Stimulated activated CD4-positive, alpha-beta T cell treated with anti-CD3 and anti-CD28 coated beads, Interleukin-15, amount 100 ng/mL, for 48 hours (primary cell): ENCODE data around the gene IFNW1.
"Not testable (repeated sequence)": the region's sequence is repeated elsewhere in the genome, so short reads cannot be mapped to it uniquely, and the experiment has no call there.

Source experiments
- DNase-seq, 2 donors: peaks; one replicate each; pipeline ENCODE4 v3.0.0-alpha.2; 2020; ENCODE audit warnings: low read depth in 2 of 2

The IFNW1 gene

DNA sequence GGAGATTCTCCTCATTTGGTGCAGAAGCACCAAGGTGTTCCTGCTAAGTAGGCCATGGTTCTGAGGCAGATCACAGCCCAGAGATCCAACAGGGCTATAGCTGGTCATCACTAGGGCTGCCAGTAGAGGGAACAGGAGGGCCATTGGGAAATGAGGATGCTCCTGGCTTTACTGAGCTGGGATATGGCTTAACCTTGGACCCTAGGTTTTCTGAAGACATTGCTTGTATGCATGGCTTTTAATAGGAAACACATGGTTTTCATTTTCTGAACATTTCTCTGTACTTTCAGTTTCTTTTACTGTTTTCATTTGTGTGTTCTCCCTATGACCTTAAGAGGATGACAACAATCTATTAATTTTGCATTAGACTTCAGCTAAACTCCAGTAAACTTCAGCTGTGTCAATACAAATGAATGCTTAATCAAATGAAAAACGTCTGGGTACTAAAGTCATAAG is at the start of gene IFNW1:
IFNW1 (minus strand) TSS at position 406 of the 456 bp plus-strand sequence; CDS start at position 144, 262 bp downstream.
- no peak for DNase-seq

- not testable (repeated sequence) for DNase-seq
These were observed 45.9 kb upstream of the IFNW1 start, which contains the start of gene IFNA4 for GRCh38 chr9:21187487-21187886. IFNA4 (minus strand) TSS chr9:21187587; CDS start chr9:21187531, 56 bp downstream.

- DNase-seq, result not testable (repeated sequence)
These were observed 41.4 kb upstream of the IFNW1 start for GRCh38 chr9:21182810-21183736.

GRCh38 chr9:21174671-21175070 is 33.0 kb upstream of the IFNW1 start:
- no peak for DNase-seq

DNA sequence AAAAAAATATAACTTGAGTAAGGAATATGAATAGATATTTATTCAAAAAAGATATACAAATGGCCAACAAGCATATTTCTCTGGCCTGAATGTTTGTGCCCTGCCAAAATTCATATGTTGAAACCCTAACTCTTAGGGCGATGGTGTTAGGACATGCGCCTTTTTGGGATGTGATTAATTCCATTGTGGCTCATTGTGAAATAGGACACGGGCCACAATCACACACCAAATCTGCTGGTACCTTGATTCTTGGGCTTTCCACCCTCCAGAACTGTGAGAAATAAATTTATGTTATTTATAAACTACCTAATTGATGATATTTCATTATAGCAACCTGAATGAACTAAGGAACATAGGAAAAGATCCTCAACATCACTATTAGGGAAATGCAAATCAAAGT is 30.5 kb upstream of the IFNW1 start:
- DNase-seq, result no peak

DNA sequence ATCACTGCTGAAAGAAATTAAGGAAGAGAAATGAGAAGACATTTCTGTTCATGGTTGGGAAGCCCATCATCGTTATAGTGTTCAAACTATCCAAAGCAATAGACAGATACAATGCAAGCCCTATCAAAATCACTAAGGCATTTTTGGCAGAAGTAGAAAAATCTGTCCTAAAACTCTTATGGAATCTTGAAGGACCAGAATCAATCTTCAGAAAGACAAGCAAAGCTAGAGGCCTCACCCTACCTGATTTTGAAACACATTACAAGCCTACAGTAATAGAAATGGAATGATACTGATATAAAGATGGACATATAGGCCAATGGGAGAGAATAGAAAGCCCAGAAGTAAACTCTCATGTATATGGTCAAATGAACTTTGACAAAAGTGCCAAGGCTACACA is 29.7 kb upstream of the IFNW1 start:
- no peak for DNase-seq

DNA sequence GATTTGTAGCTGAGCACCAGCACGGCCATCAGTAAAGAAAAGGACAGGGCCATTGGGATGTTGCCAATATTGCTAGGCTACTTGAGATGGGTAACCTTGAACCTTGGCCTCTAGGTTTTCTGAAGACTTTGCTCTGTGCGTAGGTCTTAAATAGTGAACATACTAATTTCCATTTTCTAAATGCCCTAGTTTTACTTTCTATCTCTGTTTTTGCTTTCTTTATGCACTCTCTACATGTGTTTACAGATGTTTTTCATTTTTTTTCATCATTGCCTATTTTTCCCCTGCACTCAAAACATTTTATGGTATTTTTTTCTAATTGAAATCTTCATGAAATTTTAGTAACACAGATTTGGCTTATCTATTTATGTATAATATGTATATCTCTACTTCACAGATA is 24.9 kb upstream of the IFNW1 start, which contains the start of gene IFNA21:
IFNA21 (minus strand) TSS at position 101 of the 400 bp plus-strand sequence; CDS start at position 53, 48 bp downstream.
- not testable (repeated sequence) for DNase-seq

- DNase-seq, result no peak
These were observed 23.9 kb upstream of the IFNW1 start for GRCh38 chr9:21165516-21165915.

DNA sequence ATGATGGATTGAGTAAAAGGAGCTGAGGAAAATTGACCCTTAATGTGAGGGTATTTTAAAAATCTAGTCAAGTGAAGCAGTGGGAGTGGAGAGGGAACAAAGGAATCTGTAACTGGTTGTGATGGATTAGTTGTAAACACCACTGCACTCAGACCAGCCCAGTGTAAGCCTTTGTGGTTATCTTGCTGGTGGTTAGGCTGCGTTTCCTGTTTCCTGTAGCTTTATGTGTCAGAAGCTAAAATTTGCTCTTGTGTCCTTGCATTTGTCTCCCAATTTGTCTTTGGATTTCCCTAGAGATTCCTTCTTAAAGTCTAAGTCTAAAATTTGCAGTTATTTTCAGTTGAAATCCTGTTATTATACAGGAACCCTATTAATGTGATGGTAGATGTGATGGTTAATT is 18.5 kb upstream of the IFNW1 start:
- no peak for DNase-seq

GRCh38 chr9:21155501-21155900 is 13.9 kb upstream of the IFNW1 start:
- DNase-seq, result no peak

GRCh38 chr9:21154018-21154608 is 12.5 kb upstream of the IFNW1 start:
- DNase-seq, result no peak

DNA sequence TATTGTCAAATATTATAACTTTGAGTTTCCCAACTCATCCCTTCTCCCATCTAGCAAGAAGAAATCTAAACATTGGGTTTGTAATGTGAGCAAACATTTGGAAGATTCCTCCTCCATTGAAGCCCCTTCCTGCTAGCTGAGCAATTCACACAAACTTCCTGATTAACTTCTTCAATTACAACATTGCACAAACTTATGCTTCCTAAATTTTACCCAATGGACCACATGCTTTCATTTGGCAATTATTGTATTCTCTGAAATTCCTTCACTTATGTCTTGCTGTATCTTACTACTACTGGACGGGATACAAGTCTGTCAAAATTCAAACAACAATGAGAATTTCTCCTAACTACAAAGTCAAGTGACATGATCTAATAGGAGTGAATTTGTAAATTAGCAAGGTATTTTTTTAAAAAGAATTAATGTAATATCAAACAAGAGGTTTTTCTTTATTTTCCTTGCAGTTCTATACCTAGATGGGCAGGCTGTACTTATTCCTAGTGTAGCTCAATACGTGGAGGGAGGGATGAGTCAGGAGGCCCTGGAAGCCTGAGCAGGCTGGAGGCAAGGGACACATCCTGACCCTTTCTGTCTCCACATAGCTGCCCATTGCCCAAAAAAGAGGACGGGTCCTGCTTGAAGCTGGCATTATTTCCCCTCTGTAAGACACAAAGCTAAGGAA is 11.8 kb upstream of the IFNW1 start:
- DNase-seq, result no peak

- no peak for DNase-seq
These were observed 3.0 kb upstream of the IFNW1 start for GRCh38 chr9:21144603-21145002.

DNA sequence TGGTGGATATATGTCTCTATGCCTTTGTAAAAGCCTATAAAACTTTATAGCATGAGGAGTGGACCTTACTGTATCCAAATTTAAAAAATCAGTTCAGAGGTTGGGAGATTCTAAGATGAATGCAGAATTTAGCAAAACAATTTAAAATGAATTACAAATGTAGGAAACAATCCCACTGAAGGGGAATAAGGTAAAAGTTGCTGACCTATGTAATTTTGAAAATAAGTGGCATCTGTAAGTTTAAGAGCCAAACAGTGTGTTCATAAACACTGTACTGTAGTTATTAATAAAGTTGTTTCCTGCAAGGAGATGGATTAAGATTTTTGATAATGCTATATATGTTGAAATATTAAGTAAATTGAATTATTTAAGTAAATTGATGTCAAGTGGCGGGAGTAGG is 4.6 kb downstream of the IFNW1 start:
- DNase-seq, result no peak

DNA sequence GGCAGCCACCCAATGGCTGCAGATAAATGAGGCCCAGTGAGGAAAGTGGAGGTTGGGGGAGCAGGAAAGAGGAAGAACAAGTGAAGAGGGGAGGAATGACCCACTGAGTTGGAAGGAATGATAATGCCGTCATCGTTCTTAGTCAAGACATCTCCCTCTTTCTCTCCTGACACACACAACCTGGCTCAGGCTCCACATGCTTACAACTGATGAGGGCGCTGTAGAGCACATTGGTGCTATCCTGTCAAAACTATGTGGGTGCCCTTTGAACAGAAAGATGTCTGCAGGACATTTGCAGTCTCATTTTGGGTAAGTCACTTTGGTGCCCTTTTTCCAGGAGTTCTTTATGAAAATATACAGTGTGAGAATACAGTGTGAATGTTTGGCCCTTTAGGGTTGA is 5.9 kb downstream of the IFNW1 start:
- DNase-seq, result no peak

GRCh38 chr9:21128186-21128585 is 13.4 kb downstream of the IFNW1 start:
- DNase-seq, result not testable (repeated sequence)

DNA sequence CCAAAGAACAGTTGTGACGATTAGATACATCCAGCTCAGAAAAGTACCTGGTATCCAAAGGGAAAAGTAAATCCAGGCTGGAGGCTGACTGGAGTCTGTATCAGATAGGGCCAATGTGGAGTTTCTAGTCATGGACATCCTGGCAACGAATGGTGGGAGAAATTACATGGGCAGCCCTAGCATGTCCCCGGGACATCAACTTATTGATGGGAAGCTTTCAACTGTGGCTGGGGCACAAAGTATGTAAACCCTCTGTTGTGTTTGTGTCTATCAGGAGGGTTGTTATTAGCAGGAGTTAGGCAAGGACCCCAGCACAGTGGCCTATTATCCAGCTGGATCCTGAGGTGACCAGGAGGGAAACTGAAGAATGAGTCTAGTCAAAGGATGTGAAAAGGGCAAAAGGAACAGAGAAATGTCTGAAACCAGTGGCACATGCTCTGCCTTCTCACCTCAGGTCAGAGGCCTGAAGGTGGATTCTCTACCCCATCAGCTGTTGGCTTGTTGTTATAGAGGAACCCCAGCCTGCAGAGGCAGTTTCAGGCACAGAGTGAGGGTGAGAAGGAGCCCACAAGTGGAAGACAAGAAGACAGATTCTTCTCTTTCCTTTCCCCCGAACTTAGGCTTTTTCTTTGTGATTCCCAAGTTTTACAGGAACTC is 19.9 kb downstream of the IFNW1 start:
- DNase-seq, result no peak

GRCh38 chr9:21121079-21121478 is 20.6 kb downstream of the IFNW1 start:
- no peak for DNase-seq

- no peak for DNase-seq
These were observed 22.4 kb downstream of the IFNW1 start for GRCh38 chr9:21119093-21119770.

- no peak for DNase-seq
These were observed 27.3 kb downstream of the IFNW1 start for GRCh38 chr9:21114311-21114710.
